Transverse colon (tissue), 4 donors: ENCODE measurements around the gene ENTPD8.

Source experiments
- POLR2A ChIP-seq: fragments of 450-650 bp; IDR thresholded peaks from one replicate; pipeline ENCODE4 v1.6.1; 2016; ENCODE audit warnings: antibody characterized with exemption, mild to moderate bottlenecking, moderate library complexity
- POLR2AphosphoS5 ChIP-seq, 3 donors: sonication (generic); formaldehyde crosslinking; IDR thresholded peaks; one replicate each; pipeline ENCODE4 v1.6.1; 2016; ENCODE audit warnings: antibody characterized with exemption in 3 of 3
- TF ChIP-seq, protein P1 (sequence below), 5 experiments: fragments of 200-600 bp in 3 of 5; fragments of 450-650 bp in 2 of 5; sonication (generic) in 3 of 5; IDR thresholded peaks; 1 replicate in 2 of 5; 2 replicates in 3 of 5; pipeline ENCODE4 v1.5.1; 2016 to 2017; ENCODE audit warnings: antibody characterized with exemption in 5 of 5, inconsistent platforms in 3 of 5, mild to moderate bottlenecking in 2 of 5, moderate library complexity in 1 of 5

GRCh38 chr9:137447722-137448601 is 6.8 kb upstream of the ENTPD8 start:
- TF ChIP-seq, protein P1, sequence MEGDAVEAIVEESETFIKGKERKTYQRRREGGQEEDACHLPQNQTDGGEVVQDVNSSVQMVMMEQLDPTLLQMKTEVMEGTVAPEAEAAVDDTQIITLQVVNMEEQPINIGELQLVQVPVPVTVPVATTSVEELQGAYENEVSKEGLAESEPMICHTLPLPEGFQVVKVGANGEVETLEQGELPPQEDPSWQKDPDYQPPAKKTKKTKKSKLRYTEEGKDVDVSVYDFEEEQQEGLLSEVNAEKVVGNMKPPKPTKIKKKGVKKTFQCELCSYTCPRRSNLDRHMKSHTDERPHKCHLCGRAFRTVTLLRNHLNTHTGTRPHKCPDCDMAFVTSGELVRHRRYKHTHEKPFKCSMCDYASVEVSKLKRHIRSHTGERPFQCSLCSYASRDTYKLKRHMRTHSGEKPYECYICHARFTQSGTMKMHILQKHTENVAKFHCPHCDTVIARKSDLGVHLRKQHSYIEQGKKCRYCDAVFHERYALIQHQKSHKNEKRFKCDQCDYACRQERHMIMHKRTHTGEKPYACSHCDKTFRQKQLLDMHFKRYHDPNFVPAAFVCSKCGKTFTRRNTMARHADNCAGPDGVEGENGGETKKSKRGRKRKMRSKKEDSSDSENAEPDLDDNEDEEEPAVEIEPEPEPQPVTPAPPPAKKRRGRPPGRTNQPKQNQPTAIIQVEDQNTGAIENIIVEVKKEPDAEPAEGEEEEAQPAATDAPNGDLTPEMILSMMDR (IDR thresholded peaks at IDR 0.05) = no peak
- no peak for TF ChIP-seq POLR2A
- no peak for TF ChIP-seq POLR2AphosphoS5 (IDR thresholded peaks at IDR 0.05)
